ENCODE measurements around the gene TEX14.
"Not testable (repeated sequence)": the region's sequence is repeated elsewhere in the genome, so short reads cannot be mapped to it uniquely, and the experiment has no call there.

TEX14 gene

DNA sequence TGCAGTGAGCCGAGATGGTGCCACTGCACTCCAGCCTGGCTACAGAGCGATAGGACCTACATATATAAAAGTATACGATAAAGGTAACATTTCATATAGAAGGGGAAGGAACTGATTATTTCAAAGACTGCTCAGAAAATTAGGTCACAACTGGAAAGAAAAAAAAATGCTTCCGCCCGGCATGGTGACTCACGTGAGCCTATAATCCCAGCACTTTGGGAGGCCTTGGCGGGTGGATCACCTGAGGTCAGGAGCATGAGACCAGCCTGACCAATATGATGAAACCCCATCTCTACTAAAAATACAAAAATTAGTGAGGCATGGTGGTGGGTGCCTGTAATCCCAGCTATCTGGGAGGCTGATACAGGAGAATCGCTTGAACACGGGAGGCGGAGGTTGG is 7.8 kb downstream of the TEX14 start:
- Mint-ChIP-seq H3K27me3 (ENCODE audit: low read depth, poor library complexity) (peaks cover 12% of the 10 kb centered on the region), H3K4me3 (no peak overlapping the region), H3K4me1 (peaks cover 13% of the 10 kb centered on the region), H3K27ac (no peak overlapping the region), H3K9me3 (no peaks in the 10 kb centered on the region), H3K36me3 (ENCODE audit: low read depth) (no peaks in the 10 kb centered on the region)
- TF ChIP-seq, protein P1, sequence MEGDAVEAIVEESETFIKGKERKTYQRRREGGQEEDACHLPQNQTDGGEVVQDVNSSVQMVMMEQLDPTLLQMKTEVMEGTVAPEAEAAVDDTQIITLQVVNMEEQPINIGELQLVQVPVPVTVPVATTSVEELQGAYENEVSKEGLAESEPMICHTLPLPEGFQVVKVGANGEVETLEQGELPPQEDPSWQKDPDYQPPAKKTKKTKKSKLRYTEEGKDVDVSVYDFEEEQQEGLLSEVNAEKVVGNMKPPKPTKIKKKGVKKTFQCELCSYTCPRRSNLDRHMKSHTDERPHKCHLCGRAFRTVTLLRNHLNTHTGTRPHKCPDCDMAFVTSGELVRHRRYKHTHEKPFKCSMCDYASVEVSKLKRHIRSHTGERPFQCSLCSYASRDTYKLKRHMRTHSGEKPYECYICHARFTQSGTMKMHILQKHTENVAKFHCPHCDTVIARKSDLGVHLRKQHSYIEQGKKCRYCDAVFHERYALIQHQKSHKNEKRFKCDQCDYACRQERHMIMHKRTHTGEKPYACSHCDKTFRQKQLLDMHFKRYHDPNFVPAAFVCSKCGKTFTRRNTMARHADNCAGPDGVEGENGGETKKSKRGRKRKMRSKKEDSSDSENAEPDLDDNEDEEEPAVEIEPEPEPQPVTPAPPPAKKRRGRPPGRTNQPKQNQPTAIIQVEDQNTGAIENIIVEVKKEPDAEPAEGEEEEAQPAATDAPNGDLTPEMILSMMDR (IDR thresholded peaks at IDR 0.05), result no peak
- no peak for DNase-seq

DNA sequence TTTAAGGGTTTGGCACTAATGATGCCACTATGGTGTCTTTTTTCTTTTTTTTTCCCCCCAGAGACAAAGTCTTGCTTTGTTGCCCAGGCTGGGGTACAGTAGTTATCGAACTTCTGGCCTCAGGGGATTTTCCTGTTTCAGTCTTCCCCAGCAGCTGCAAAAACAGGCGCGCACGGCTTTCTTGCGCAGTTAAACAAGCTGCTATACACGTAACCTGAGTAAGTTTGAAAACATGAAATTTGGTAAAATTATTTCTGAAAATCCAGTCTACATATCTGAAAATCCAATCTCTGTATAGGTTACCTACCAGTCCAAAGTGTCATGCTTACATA is 11.8 kb downstream of the TEX14 start:
- Mint-ChIP-seq H3K27me3 (ENCODE audit: low read depth, poor library complexity) (peaks cover 3% of the 10 kb centered on the region), H3K27ac (peak overlapping the region; percentile 68), H3K36me3 (ENCODE audit: low read depth) (no peaks in the 10 kb centered on the region), H3K9me3 (no peaks in the 10 kb centered on the region), H3K4me1 (peaks cover 14% of the 10 kb centered on the region), H3K4me3 (no peak overlapping the region)
- TF ChIP-seq, protein P1 (IDR thresholded peaks at IDR 0.05), result no peak
- no peak for DNase-seq

DNA sequence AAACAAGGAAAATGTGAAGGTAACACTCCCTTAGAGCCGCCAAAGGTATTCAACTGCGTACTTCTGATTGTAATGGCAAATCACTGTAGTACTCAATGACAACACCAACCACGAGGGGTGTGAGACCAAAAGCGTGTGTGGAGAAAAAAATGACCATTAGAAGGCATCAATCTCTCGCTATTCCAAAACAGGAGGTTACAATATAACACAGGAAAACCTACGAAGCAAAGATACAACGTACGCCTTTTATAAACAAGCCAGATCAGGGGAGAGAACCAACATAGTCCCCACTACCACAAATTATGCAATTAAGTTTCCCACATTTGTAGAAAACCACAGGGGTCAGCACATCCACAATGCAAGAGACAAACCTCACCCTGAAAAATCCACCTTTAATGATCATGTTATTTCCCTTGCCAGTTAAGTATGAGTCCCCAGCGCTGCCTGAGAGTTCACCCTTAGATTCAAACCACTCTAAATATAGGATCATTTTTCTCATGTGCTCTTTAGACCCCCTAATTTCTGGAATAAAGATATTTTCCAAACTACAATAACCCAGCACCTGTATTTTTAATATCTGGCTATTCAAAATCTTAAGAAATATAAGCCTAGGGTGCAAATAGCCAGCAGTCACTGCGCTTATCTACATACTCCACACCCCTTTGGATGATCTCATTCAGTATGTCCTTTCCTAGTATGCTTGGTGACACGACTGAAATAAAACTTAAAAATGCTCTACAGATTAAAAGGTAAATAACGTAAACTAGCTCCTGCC is 12.4 kb downstream of the TEX14 start:
- H3K9me3 Mint-ChIP-seq, result no peaks in the 10 kb centered on the region
- peak overlapping the region; percentile 80 for H3K27ac Mint-ChIP-seq
- TF ChIP-seq, protein P1 (IDR thresholded peaks at IDR 0.05), result no peak
- no peak for DNase-seq
- H3K4me1 Mint-ChIP-seq, result peaks cover 14% of the 10 kb centered on the region
- no peaks in the 10 kb centered on the region for H3K36me3 Mint-ChIP-seq (ENCODE audit: low read depth)
- H3K27me3 Mint-ChIP-seq (ENCODE audit: low read depth, poor library complexity), result peaks cover 3% of the 10 kb centered on the region
- no peak overlapping the region for H3K4me3 Mint-ChIP-seq

DNA sequence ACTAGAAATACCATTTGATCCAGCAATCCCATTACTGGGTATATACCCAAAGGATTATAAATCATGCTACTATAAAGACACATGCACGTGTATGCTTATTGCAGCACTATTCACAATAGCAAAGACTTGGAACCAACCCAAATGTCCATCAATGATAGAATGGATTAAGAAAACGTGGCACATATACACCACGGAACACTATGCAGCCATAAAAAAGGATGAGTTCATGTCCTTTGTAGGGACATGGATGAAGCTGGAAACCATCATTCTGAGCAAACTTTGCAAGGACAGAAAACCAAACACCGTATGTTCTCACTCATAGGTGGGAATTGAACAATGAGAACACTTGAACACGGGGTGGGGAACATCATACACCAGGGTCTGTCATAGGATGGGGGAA is 13.6 kb downstream of the TEX14 start:
- not testable (repeated sequence) for DNase-seq; H3K27me3 Mint-ChIP-seq (ENCODE audit: low read depth, poor library complexity); H3K27ac Mint-ChIP-seq; H3K9me3 Mint-ChIP-seq; H3K4me3 Mint-ChIP-seq; H3K36me3 Mint-ChIP-seq (ENCODE audit: low read depth)
- peaks cover 14% of the 10 kb centered on the region for H3K4me1 Mint-ChIP-seq

DNA sequence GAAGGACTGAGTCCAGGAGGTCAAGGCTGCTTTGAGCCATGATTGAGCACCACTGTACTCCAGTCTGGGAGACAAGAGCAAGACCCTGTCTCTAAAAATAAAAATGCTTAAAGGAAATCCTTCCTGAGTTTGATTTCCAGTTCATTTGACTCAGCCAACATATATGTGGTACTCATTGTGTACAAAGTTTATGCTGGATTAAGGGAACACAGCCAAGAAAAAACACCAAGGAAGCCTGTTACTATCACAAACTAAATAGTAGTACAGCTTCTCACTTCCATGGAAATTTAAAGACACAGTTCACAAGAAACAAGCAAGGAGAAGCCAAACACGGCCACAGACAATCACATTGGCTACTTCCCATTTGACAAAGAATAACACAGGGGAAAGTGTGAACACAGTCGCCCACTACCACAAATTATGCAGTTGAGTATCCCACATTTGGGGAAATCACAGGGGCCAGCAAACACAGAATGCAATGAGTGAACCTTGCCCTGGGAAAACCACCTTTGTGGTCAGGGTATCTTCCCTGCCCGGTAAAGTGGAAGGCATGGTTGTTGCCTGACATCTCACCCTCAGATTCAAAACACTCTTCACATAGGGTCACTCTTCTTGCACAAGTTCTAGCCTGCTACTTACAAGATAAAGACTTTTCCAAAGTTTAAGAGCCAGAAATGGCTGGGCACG is 14.5 kb downstream of the TEX14 start:
- H3K27me3 Mint-ChIP-seq (ENCODE audit: low read depth, poor library complexity), result peaks cover 3% of the 10 kb centered on the region
- H3K4me1 Mint-ChIP-seq, result peaks cover 15% of the 10 kb centered on the region
- DNase-seq, result no peak
- TF ChIP-seq, protein P1 (IDR thresholded peaks at IDR 0.05), result no peak
- no peaks in the 10 kb centered on the region for H3K36me3 Mint-ChIP-seq (ENCODE audit: low read depth)
- no peak overlapping the region for H3K27ac Mint-ChIP-seq
- H3K9me3 Mint-ChIP-seq, result no peaks in the 10 kb centered on the region
- H3K4me3 Mint-ChIP-seq, result no peak overlapping the region

DNA sequence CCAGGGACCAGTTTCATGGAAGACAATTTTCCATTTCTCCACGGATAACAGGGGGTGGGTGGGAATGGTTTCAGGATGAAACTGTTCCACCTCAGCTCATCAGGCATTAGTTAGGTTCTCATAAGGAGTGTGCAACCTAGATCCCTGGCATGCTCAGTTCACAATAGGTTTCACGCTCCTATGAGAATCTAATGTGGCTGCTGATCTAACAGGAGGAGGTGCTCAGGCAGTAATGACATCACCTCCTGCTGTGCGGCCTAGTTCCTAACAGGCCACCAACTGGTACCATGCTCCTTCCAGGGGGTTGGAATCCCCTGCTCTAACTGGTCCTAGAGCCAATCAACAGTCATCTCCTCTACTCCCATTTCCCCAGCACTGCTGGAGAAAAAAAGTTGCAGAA is 19.9 kb downstream of the TEX14 start:
- peaks cover 5% of the 10 kb centered on the region for H3K27me3 Mint-ChIP-seq (ENCODE audit: low read depth, poor library complexity)
- no peak overlapping the region for H3K4me3 Mint-ChIP-seq
- no peak for DNase-seq
- TF ChIP-seq, protein P1 (IDR thresholded peaks at IDR 0.05), result no peak
- H3K4me1 Mint-ChIP-seq, result peaks cover 24% of the 10 kb centered on the region
- H3K9me3 Mint-ChIP-seq, result no peaks in the 10 kb centered on the region
- no peak overlapping the region for H3K27ac Mint-ChIP-seq
- no peaks in the 10 kb centered on the region for H3K36me3 Mint-ChIP-seq (ENCODE audit: low read depth)

Measured in nephron progenitor cell (in vitro differentiated cells).